ENCODE data around the gene TEAD1. TPM values are rescaled to one million over a fixed set of nuclear protein-coding genes. Genes with fewer than 3 reads are reported as not detected.

The TEAD1 gene
- total RNA-seq, 4 donors from 2014 or later = 38.8 to 110 (median 75.3) TPM

GRCh38 chr11:12717851-12718291 lies 43.6 kb downstream of the TEAD1 start:
- Histone ChIP-seq H3K36me3 (no peaks in the 10 kb centered on the region), H3K4me1 (peaks cover 0 to 4% of the 10 kb centered on the region in 2 donors), H3K27ac (no peak overlapping the region), H3K9me3 (no peaks in the 10 kb centered on the region), H3K4me3 (no peak overlapping the region), H3K27me3 (no peaks in the 10 kb centered on the region)
- TF ChIP-seq POLR2A (IDR thresholded peaks at IDR 0.05) = no peak
- TF ChIP-seq CTCF (IDR thresholded peaks at IDR 0.05) = no peak
- no peak for DNase-seq
- intact Hi-C loops (cut with DNase I; ENCODE audit: low total_unique reads) = no loop called here

- no peak for DNase-seq
- H3K4me3 ChIP-seq = no peak overlapping the region
- no peak overlapping the region for H3K27ac ChIP-seq
- intact Hi-C loops (cut with DNase I; ENCODE audit: low total_unique reads) = no loop called here
- TF ChIP-seq POLR2A (IDR thresholded peaks at IDR 0.05) = no peak
- no peak for TF ChIP-seq CTCF (IDR thresholded peaks at IDR 0.05)
- H3K9me3 ChIP-seq = no peaks in the 10 kb centered on the region
- H3K36me3 ChIP-seq = no peaks in the 10 kb centered on the region
- H3K27me3 ChIP-seq = no peaks in the 10 kb centered on the region
- peaks cover 0 to 4% of the 10 kb centered on the region in 2 donors for H3K4me1 ChIP-seq
These were observed 45.0 kb downstream of the TEAD1 start for GRCh38 chr11:12719221-12719620.

GRCh38 chr11:12721816-12722604 lies 47.8 kb downstream of the TEAD1 start:
- Histone ChIP-seq H3K4me1 (peaks cover 4 to 6% of the 10 kb centered on the region in 2 donors), H3K4me3 (no peak overlapping the region)

GRCh38 chr11:12723421-12724300 lies 49.4 kb downstream of the TEAD1 start:
- peaks cover 4 to 6% of the 10 kb centered on the region in 2 donors for H3K4me1 ChIP-seq
- no peaks in the 10 kb centered on the region for H3K9me3 ChIP-seq
- no peak for DNase-seq
- H3K27me3 ChIP-seq = no peaks in the 10 kb centered on the region
- peak overlapping the region; percentile 73 to 91 for H3K27ac ChIP-seq
- intact Hi-C loops (cut with DNase I; ENCODE audit: low total_unique reads) = no loop called here
- H3K36me3 ChIP-seq = no peaks in the 10 kb centered on the region
- H3K4me3 ChIP-seq = no peak overlapping the region
- TF ChIP-seq POLR2A (IDR thresholded peaks at IDR 0.05) (no peak), CTCF (IDR thresholded peaks at IDR 0.05) (no peak)

More at GRCh38 chr11:12721816-12722604, 47.8 kb downstream of the TEAD1 start:
- no peaks in the 10 kb centered on the region for H3K27me3 ChIP-seq
- no peak overlapping the region for H3K27ac ChIP-seq
- TF ChIP-seq CTCF (IDR thresholded peaks at IDR 0.05) (no peak), POLR2A (IDR thresholded peaks at IDR 0.05) (no peak)
- no peak for DNase-seq
- H3K9me3 ChIP-seq = no peaks in the 10 kb centered on the region
- H3K36me3 ChIP-seq = no peaks in the 10 kb centered on the region
- intact Hi-C loops (cut with DNase I; ENCODE audit: low total_unique reads) = no loop called here
